Neuronal stem cell (in vitro differentiated cells): ENCODE measurements around the gene PSMD1.

ENCODE experiments used
- DNase-seq: peaks from one replicate; pipeline ENCODE4 v3.0.0-alpha.2; 2013; ENCODE audit warnings: low spot score
- H2AFZ ChIP-seq: one replicate; pipeline ENCODE4 v1.6.1; 2013; ENCODE audit warnings: mild to moderate bottlenecking, low read length, inconsistent platforms
- H2AK5ac ChIP-seq: 2 replicates; pipeline ENCODE4 v1.6.1; 2013; ENCODE audit warnings: low read depth, mild to moderate bottlenecking, inconsistent platforms, low read length, moderate library complexity, mixed read lengths
- H2BK120ac ChIP-seq: 2 replicates; pipeline ENCODE4 v1.6.1; 2013; ENCODE audit warnings: low read depth, mild to moderate bottlenecking, inconsistent platforms, low read length, moderate library complexity, mixed read lengths
- H2BK12ac ChIP-seq: one replicate; pipeline ENCODE4 v1.6.1; 2013; ENCODE audit warnings: low read length, inconsistent platforms
- H2BK15ac ChIP-seq: 2 replicates; pipeline ENCODE4 v1.6.1; 2013; ENCODE audit warnings: mild to moderate bottlenecking, low read length, inconsistent platforms, mixed read lengths
- H2BK5ac ChIP-seq: one replicate; pipeline ENCODE4 v1.6.1; 2013; ENCODE audit warnings: inconsistent platforms, mild to moderate bottlenecking, low read length, moderate library complexity
- H3K14ac ChIP-seq: one replicate; pipeline ENCODE4 v1.6.1; 2013; ENCODE audit warnings: low read length, inconsistent platforms
- H3K18ac ChIP-seq: 2 replicates; pipeline ENCODE4 v1.6.1; 2013; ENCODE audit warnings: low read length, inconsistent platforms
- H3K23ac ChIP-seq: 2 replicates; pipeline ENCODE4 v1.6.1; 2013; ENCODE audit warnings: low read depth, mild to moderate bottlenecking, mixed read lengths, low read length, inconsistent platforms; ENCODE audit not compliant: poor library complexity
- H3K27ac ChIP-seq: replicated peaks from 3 replicates; pipeline ENCODE4 v1.5.1; 2013; ENCODE audit warnings: low read length, inconsistent platforms
- H3K27me3 ChIP-seq, 3 experiments: 2 replicates each; pipeline ENCODE4 v1.6.1; 2013; ENCODE audit warnings: low read length in 3 of 3, mild to moderate bottlenecking in 2 of 3, inconsistent platforms in 1 of 3, low read depth in 1 of 3, mixed read lengths in 1 of 3, moderate library complexity in 1 of 3; ENCODE audit not compliant: control insufficient read depth in 3 of 3, insufficient read depth in 3 of 3
- H3K36me3 ChIP-seq, 2 donors: replicated peaks in 1 of 2; 2 replicates each; pipeline ENCODE4 v1.6.1; 2013; ENCODE audit warnings: low read length in 2 of 2; ENCODE audit not compliant: control insufficient read depth in 2 of 2, insufficient read depth in 2 of 2
- H3K4ac ChIP-seq: 2 replicates; pipeline ENCODE4 v1.6.1; 2013; ENCODE audit warnings: inconsistent platforms, mild to moderate bottlenecking, low read length, moderate library complexity
- H3K4me1 ChIP-seq, 2 donors: 1 replicate in 1 of 2; 2 replicates in 1 of 2; pipeline ENCODE4 v1.6.1; 2013; ENCODE audit warnings: low read length in 2 of 2, low read depth in 1 of 2; ENCODE audit not compliant: control insufficient read depth in 2 of 2, insufficient read depth in 1 of 2
- H3K4me2 ChIP-seq: one replicate; pipeline ENCODE4 v1.6.1; 2013; ENCODE audit warnings: mild to moderate bottlenecking, low read length, inconsistent platforms; ENCODE audit not compliant: insufficient read depth, poor library complexity, severe bottlenecking
- H3K4me3 ChIP-seq, 2 donors: 2 replicates each; pipeline ENCODE4 v1.5.1; 2013; ENCODE audit warnings: low read length in 2 of 2, mild to moderate bottlenecking in 2 of 2, inconsistent platforms in 1 of 2, moderate library complexity in 1 of 2
- H3K79me1 ChIP-seq: one replicate; pipeline ENCODE4 v1.6.1; 2013; ENCODE audit warnings: low read depth, mild to moderate bottlenecking, inconsistent platforms, low read length, moderate library complexity
- H3K9ac ChIP-seq: one replicate; pipeline ENCODE4 v1.6.1; 2013; ENCODE audit warnings: mild to moderate bottlenecking, low read depth, low read length, inconsistent platforms; ENCODE audit not compliant: poor library complexity
- H3K9me3 ChIP-seq, 2 donors: replicated peaks in 1 of 2; 2 replicates each; pipeline versions ENCODE3 to v1.6.1; 2013; ENCODE audit warnings: low read length in 2 of 2, mild to moderate bottlenecking in 2 of 2, inconsistent platforms in 1 of 2, low read depth in 1 of 2, mixed read lengths in 1 of 2, moderate library complexity in 1 of 2; ENCODE audit not compliant: control insufficient read depth in 2 of 2, insufficient read depth in 1 of 2
- H4K8ac ChIP-seq: one replicate; pipeline ENCODE4 v1.6.1; 2013; ENCODE audit warnings: low read depth, mild to moderate bottlenecking, inconsistent platforms, low read length, moderate library complexity
- H4K91ac ChIP-seq: one replicate; pipeline ENCODE4 v1.6.1; 2013; ENCODE audit warnings: low read length, low read depth, mild to moderate bottlenecking, inconsistent platforms; ENCODE audit not compliant: poor library complexity
- WGBS, 2 donors: extraction: QIAGEN DNeasy Blood & Tissue Kit; methylation state at CpG; one replicate each; pipeline ENCODE4 v1.1.7; 2013; ENCODE audit warnings: missing lambda C conversion rate in 2 of 2, mixed read lengths in 1 of 2; ENCODE audit not compliant: insufficient read length in 2 of 2, insufficient replicate concordance in 1 of 2; ENCODE audit errors: extremely low coverage in 2 of 2; 5-methylcytosine and 5-hydroxymethylcytosine counted together

Gene PSMD1

GRCh38 chr2:231161877-231162329, 105.2 kb downstream of the PSMD1 start:
- H2AFZ ChIP-seq = no peak overlapping the region
- no peak overlapping the region for H3K4me2 ChIP-seq
- no peak overlapping the region for H2AK5ac ChIP-seq
- no peak overlapping the region for H3K4ac ChIP-seq
- peaks cover 4 to 85% of the 10 kb centered on the region in 2 donors for H3K36me3 ChIP-seq
- no peak overlapping the region for H2BK15ac ChIP-seq
- H3K14ac ChIP-seq = no peak overlapping the region
- H3K4me3 ChIP-seq = no peak overlapping the region
- no peak overlapping the region for H4K91ac ChIP-seq
- H3K9me3 ChIP-seq = no peaks in the 10 kb centered on the region
- no peaks in the 10 kb centered on the region for H3K4me1 ChIP-seq
- no peak overlapping the region for H3K18ac ChIP-seq
- no peaks in the 10 kb centered on the region for H3K27me3 ChIP-seq
- no peak overlapping the region for H3K9ac ChIP-seq
- WGBS, 2 donors = no CpG with 5 or more reads among the region's 2 CpGs
- no peak overlapping the region for H3K23ac ChIP-seq
- no peak overlapping the region for H3K27ac ChIP-seq
- H2BK120ac ChIP-seq = no peak overlapping the region
- H4K8ac ChIP-seq = no peak overlapping the region
- H2BK12ac ChIP-seq = no peak overlapping the region
- H2BK5ac ChIP-seq = no peak overlapping the region
- H3K79me1 ChIP-seq = no peaks in the 10 kb centered on the region
- no peak for DNase-seq

DNA sequence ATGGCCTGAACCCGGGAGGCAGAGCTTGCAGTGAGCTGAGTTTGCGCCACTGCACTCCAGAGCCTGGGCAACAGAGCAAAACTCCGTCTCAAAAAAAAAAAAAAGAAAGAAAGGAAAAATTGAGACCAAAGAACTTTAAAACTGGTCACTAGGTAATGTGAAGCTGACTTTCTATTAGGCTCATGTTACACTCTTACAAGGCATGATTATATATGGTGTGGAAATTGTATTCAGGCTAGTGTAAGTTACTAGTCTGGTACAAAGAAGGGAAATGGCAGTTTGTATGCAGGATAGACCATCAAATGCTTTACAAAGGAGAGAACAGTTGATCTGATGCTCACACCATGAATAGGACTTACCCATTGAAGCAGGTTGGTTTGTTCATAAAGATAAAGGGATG, 106.3 kb downstream of the PSMD1 start:
- H3K23ac ChIP-seq = no peak overlapping the region
- no peak for DNase-seq
- H3K4ac ChIP-seq = no peak overlapping the region
- H3K4me2 ChIP-seq = no peak overlapping the region
- H4K91ac ChIP-seq = no peak overlapping the region
- no peaks in the 10 kb centered on the region for H3K4me1 ChIP-seq
- no peaks in the 10 kb centered on the region for H3K27me3 ChIP-seq
- no peaks in the 10 kb centered on the region for H3K79me1 ChIP-seq
- peaks cover 9 to 89% of the 10 kb centered on the region in 2 donors for H3K36me3 ChIP-seq
- no peak overlapping the region for H2BK12ac ChIP-seq
- WGBS, 2 donors = no CpG with 5 or more reads among the region's 3 CpGs
- no peak overlapping the region for H2AK5ac ChIP-seq
- no peak overlapping the region for H3K27ac ChIP-seq
- no peak overlapping the region for H3K4me3 ChIP-seq
- no peak overlapping the region for H3K9ac ChIP-seq
- H2BK5ac ChIP-seq = no peak overlapping the region
- H3K18ac ChIP-seq = no peak overlapping the region
- H3K14ac ChIP-seq = no peak overlapping the region
- no peak overlapping the region for H2AFZ ChIP-seq
- H3K9me3 ChIP-seq = no peaks in the 10 kb centered on the region
- H4K8ac ChIP-seq = no peak overlapping the region
- H2BK15ac ChIP-seq = no peak overlapping the region
- no peak overlapping the region for H2BK120ac ChIP-seq

DNA sequence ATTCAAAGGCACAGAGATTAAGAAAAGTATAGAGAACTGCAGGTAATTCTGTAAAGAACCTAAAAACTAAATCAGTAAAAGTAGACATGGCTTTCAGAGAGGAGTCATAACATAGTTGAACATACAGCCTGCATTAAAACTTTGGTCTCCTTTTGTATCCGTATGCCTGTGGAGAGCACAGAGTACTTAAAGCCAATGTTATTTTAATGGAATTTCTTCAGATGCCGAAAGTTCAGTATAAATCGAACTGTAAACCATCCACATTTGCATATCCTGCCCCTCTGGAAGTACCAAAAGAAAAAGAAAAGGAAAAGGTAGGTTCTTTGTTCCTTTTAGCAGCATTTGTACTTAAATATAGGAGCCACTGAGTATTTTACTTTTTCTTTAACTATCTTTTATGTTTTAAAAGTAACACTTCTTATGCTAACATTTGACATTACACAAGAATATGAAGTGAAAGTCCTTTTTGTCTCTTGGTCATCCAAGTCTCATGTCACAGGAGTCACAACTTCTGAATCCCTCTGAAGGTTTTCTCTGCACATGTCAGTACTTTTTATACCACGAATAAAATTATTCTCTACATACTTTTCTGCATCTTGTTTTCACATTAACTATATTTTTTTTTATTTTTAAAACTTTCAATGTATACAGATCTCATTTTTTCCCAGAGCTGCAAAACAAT, 106.9 kb downstream of the PSMD1 start:
- no peak overlapping the region for H2AK5ac ChIP-seq
- H3K27me3 ChIP-seq = no peaks in the 10 kb centered on the region
- no peak overlapping the region for H2BK12ac ChIP-seq
- no peak overlapping the region for H3K14ac ChIP-seq
- no peak overlapping the region for H2BK15ac ChIP-seq
- H3K23ac ChIP-seq = no peak overlapping the region
- H3K4me2 ChIP-seq = no peak overlapping the region
- H3K36me3 ChIP-seq = peaks cover 9 to 89% of the 10 kb centered on the region in 2 donors
- H3K4me3 ChIP-seq = no peak overlapping the region
- no peak overlapping the region for H2BK120ac ChIP-seq
- H3K18ac ChIP-seq = no peak overlapping the region
- H2BK5ac ChIP-seq = no peak overlapping the region
- WGBS, 2 donors = 100% methylated on average over 1 of the region's 4 CpGs; no CpG with 5 or more reads in 1 of the 2 donors
- H3K27ac ChIP-seq = no peak overlapping the region
- no peak overlapping the region for H2AFZ ChIP-seq
- no peaks in the 10 kb centered on the region for H3K79me1 ChIP-seq
- no peak for DNase-seq
- no peaks in the 10 kb centered on the region for H3K9me3 ChIP-seq
- no peak overlapping the region for H3K4ac ChIP-seq
- no peak overlapping the region for H3K9ac ChIP-seq
- no peak overlapping the region for H4K8ac ChIP-seq
- H4K91ac ChIP-seq = no peak overlapping the region
- no peaks in the 10 kb centered on the region for H3K4me1 ChIP-seq

- Histone ChIP-seq H3K18ac (no peak overlapping the region), H3K36me3 (peaks cover 14 to 97% of the 10 kb centered on the region in 2 donors), H3K4me3 (no peak overlapping the region), H3K9me3 (no peaks in the 10 kb centered on the region), H2AFZ (no peak overlapping the region), H2BK120ac (no peak overlapping the region), H4K91ac (no peak overlapping the region), H2BK12ac (no peak overlapping the region), H3K9ac (no peak overlapping the region), H3K4me1 (no peaks in the 10 kb centered on the region), H3K4ac (no peak overlapping the region), H3K79me1 (no peaks in the 10 kb centered on the region), H2AK5ac (no peak overlapping the region), H3K27me3 (no peaks in the 10 kb centered on the region), H4K8ac (no peak overlapping the region), H3K23ac (no peak overlapping the region), H3K14ac (no peak overlapping the region), H2BK15ac (no peak overlapping the region), H2BK5ac (no peak overlapping the region), H3K4me2 (no peak overlapping the region), H3K27ac (no peak overlapping the region)
- no peak for DNase-seq
- WGBS, 2 donors = no CpG with 5 or more reads among the region's 6 CpGs
These were observed 111.2 kb downstream of the PSMD1 start for GRCh38 chr2:231167745-231168459.
